HS-27A (cell line): ENCODE results near the gene HDAC7.
A peak's percentile ranks its signal among the peaks of the same experiment; 100 is the strongest.

Experiments used
- DNase-seq: peaks from one replicate; pipeline ENCODE4 v3.0.0-alpha.2; 2012; ENCODE audit warnings: low read depth, missing footprints

HDAC7 gene

GRCh38 chr12:47793015-47793681 is 26.6 kb downstream of the HDAC7 start:
- no peak for DNase-seq

- no peak for DNase-seq
These were observed 27.8 kb downstream of the HDAC7 start for GRCh38 chr12:47791874-47792273.

- no peak for DNase-seq
These were observed 28.4 kb downstream of the HDAC7 start for GRCh38 chr12:47791351-47791746.

DNA sequence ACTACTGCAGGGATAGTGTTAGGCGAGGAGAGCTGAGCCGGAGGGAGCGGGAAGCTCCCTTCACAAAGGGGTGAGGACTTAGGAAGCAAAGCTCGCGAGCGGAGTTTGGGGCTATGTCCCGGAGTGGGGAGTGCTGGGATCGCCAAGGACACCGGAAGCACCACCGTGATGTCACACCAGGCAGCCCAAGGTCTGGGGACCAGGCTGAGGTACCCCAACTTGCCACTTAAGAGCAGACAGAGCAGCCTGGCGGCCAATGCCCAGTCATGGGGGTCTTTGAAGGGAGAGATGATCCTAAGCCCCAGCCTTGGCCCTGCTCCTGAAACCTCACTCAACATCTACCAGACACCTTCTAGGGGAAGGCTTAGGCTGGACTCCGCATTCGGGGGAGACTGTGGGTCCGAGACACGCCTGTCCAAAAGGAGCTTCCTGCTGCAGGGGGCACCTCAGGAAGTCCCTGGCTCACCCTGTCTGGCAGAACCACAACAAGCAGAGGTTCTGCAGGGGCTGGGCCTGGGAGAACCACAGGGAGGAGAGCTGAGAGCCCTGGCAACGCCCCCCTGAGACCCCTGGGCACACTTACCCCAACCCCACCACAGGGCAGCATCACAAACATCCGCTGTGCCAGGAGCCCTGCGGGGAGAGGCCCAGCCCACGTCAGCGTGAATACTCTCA is 28.9 kb downstream of the HDAC7 start:
- no peak for DNase-seq

DNA sequence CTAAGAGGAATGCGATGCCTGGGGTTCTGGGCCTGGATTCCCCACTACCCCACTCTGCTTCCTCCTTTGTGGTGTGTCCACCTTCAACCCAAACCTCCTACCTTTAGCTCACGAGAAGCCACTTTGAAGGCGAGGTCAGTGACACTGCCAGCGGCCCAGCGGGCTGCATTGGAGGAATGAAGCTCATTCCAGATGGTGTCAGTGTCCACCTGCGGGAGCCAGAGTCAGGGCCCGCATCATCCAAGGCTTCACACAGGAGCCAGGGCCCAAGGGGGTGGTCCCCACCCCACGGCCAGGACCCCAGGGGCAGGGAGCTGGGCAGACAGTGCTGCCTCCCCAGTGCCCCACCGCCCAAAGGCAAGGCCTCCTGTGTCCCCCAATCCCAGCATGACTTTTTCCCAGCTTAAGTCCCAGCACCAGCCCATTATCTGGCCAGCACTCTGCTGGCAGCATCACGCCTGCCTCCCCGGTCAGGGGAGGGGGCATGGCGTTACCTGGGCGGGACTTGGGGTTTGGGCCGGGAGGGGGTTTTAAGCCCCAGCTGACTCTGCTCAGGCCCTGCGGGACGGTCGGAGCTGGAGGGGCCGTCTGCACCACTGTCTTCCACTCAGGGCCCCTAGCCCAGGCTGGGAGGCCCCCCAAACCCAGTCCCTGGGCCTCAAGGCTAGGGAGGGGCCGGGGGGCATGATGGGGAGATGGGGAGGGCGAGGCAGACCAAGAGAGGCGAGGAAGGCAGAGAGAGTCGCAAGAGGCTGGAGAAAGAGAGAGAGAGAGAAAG is 29.8 kb downstream of the HDAC7 start:
- no peak for DNase-seq

- DNase-seq, result no peak
These were observed 30.6 kb downstream of the HDAC7 start for GRCh38 chr12:47789141-47789540.

GRCh38 chr12:47787596-47788319 is 31.9 kb downstream of the HDAC7 start:
- DNase-seq, result no peak

GRCh38 chr12:47786662-47787280 is 32.9 kb downstream of the HDAC7 start:
- no peak for DNase-seq

DNA sequence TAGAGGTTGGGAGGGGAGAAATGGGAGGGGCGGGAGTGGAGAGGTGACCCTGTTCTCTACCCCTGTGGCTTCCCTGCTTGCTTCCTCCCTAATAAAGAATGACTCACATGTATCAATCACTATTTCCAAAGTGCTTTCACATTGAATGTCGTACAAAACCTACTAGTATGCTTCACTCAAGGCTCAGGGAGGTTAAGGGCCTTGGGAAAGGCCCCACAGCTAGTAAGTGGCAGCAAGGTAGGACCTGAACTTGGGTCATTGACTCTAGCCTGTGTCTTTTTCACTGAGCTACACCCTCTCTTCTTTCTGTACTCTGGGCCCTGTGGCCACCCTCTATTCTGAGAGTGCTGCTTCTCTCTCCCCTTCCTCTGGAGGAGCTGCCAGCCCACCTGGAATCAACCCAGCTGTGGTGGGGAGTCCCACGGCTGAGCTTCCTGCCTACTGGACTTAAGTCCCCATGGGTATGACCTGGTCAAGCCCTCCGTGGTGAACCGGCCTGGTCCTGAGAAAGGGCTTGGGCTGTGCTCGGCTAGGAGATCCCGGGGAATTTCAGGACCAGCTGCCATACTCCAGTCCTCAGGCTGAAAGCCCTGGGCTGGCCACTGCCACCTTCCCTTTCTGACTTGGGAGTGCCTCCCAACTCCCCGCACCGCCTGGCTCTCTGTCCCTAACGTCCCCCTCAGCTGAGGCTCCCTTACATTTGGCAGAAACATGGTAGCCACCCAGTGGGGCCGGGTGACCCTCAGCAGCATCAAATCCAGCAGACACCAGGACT is 33.6 kb downstream of the HDAC7 start:
- no peak for DNase-seq

DNA sequence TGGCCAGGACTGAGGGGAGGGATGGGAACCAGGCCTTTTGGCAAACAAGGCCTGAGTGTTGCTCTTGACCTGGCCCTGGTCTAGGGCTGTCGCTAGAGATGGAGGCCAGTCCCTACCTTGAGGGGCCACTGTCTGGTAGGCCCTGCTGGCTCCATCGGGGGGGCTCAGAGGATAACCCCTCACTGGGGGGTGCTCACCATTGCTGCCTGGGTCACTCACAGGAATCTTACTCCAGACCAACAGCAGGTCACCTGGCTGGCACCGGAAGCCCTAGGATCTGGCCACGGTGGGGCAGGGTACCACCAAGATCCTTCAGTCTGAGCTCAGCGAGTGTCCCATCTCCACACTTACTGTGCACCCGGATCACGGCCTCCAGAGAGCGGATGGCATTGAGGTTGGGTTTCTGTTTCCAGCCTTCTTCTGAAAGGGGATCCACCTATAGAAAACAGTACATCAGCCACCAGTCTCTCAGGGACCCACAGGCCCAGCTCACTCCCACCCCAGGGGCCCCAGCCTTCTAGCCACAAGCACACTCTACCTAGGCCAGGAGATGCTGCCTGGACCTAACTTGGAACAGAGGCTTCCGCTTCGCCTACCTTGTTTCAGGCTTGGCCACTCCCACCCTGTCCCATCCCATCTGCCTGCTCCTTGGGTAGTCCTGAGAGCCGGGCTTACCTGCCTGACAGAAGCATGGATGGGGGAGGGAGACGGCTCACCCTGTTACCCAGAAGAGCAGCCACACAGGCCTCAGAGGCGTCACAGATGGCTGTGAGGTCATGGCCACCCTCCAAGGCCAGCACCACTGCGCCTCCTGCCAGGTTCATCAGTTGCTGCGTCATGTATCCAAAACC is 34.4 kb downstream of the HDAC7 start:
- DNase-seq, result no peak

DNA sequence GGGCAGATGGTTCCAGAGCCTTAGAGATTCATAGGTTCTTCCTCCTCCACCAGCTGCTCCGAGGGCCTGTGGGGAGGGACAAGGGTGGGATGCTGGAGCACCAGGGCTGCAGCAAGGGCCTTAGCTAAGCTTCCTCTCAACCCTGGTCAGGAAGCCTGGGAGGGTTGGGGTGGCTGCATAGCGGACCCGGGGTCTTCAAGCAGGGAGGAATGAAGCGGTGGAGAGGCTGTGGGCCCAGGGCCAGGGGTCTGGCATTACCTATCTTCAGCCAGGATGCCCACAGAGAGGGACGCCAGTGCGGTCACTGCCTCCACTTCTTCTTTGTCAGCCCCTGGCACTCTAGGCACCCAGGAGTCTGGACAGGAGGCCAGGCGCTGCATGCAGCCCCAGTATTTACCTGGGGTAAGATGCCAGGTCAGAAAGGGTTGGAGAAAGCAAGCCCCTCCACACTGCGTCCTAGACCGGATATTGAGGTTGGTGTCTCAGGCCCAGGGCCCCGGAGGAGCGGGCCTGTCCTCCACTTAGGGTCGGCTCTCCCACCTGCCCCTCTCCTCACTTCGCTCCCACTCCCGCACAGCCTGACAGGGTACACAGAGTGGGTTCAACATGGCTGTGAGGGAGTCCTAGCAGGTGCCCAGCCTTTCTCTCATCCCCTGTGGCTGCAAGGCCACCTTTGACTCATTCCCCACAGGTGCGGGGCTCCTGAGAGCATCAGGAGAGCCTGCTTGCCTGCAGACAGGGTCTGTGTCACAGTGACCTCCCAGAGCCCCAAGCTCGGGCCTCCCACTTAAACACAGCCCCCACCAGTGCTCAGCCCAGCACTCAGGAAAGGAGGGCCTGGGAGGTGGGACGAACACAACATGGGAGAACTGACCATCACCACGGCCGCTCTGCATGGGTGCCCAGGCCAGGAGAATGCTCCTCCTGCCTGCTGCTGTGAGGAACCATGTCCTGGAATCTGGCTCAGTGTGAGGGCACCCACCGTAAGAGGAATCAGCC is 35.6 kb downstream of the HDAC7 start:
- DNase-seq, result no peak

DNA sequence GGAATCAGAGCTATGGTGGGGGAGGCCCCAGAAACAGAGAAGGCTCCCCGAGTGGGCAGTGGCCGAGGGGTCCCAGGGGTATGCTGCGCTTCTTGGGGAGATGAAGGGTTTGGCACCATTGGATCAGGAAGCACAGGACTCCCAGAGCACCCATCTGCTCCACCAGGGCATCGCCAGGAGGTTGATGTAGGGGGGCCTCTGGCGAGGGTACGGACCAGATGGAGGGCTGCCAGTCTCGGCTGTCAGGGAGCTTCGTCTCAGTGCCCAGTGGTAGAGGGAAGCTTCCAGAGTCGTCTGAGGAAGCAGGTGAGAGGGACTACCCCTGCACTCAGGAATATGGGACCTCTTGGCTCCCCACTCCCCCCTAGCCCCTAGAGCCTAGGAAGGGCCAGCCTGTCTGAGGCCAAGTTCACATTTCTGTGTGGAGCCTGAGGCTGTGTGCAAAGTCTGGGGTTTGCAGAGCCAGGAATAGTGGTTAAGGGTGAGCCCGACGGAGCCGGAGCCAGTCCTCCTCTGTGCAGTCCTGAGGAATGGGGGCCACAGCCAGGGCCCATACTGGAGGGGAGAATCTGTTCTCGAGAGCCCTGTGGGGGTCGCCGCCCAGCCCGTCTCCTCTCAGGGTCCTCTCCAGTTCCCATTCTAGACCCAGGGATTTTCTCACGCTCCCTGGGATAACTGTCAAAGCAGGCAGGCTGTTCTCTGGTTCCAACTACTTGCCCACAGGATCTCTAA is 36.5 kb downstream of the HDAC7 start:
- no peak for DNase-seq

DNA sequence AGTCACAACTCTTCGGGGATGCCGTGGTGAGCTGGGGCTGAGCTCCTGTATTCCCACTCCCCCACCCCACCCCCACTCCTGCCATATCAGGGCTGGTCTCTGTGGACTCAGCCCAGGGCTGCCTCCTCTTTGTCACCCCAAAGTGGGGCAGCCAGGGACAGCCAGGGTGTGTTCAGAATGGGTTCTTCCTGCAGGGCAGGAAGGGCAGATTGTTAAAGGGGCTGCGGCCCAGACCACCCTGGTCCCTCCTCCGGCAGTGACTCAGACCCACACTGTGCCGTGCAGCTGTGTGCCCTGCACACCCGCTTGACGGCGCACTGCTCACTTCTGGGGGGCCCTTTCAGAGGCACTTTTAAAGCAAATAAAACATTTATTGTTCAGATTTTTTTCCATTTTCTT is 37.3 kb downstream of the HDAC7 start:
- DNase-seq, result no peak

GRCh38 chr12:47781479-47782371 is 38.0 kb downstream of the HDAC7 start:
- no peak for DNase-seq

DNA sequence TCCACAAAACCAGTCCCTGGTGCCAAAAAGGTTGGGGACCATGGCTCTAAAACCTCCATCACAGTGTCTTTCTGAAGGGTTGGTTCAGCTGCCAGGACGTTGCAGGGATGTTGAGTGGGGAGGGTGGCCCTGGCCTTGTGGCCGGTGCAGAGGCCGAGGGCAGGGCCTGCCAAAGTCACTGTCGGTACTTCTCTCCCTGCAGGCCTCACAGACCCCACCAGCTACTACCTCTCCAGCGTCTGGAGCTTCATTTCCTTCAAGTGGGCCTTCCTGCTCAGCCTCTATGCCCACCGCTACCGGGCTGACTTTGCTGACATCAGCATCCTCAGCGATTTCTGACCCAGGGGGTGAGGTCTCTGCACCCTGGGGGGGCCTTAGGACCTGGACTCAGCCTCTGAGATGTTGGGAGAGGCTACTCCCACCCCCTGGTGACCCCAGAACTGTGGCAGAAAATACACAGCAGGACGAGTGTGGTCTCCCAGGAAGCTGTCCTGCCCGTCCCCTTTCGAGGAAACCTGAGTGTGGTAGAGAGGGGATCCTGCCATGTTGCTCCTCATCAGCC is 39.7 kb downstream of the HDAC7 start:
- DNase-seq, result no peak

DNA sequence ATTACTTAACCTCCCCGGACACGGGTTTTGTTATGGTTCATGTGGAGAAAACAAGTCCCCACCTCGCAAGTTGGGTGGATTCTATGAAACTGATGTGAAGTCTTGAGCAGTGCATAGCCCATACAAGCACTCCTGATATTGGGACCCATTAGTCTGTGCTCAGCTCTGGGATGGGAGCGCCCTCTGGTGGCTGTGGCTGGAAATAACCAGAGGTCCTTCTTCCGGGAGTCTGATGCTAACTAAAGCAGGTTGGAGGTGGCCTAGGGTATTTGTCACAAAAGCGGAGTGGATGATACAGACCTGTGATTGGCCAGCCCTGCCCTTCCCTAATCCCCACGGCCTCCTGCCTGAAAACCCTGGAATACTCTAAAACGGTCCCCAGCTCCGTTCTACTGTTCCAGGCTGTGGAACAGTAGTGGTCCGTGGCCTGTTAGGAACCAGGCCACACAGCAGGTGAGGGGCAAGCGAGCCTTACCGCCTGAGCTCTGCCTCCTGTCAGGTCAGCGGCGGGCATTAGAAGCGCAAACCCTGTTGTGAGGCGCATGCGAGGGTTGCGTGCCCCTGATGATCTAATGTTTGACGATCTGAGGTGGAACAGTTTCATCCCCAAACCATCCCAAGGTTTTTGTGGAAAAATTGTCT is 40.3 kb downstream of the HDAC7 start:
- peak; percentile 53 for DNase-seq
